SH-SY5Y (cell line): Measurements from ENCODE around the gene GALM.

ENCODE experiments used
- GATA2 ChIP-seq: IDR thresholded peaks from 2 replicates; pipeline ENCODE4 v1.6.1; 2011; ENCODE audit warnings: mild to moderate bottlenecking, low read depth, low read length
- GATA3 ChIP-seq: IDR thresholded peaks from 2 replicates; pipeline ENCODE4 v1.6.1; 2011; ENCODE audit warnings: low read depth, mild to moderate bottlenecking, low read length, moderate library complexity

Gene GALM

DNA sequence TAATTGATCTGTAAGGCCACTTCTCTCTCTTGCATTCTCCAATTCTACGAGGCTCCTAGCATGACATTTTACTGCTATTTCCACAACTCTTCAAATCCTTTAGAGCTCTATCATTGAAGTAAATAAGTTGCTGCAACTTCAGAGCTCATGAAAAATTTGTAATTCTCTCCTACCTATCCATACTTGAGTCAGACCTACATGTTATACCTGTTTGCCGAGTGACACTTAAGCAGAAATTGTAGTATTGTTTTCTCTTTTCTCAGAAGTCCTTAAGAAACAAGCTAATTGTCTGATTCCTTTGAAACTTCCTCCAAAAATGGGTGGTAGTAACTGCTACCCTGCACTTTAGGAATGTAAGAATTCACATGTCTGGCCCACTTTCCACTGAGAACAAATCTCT is 26.1 kb downstream of the GALM start:
- TF ChIP-seq GATA3 (no peak), GATA2 (no peak)

DNA sequence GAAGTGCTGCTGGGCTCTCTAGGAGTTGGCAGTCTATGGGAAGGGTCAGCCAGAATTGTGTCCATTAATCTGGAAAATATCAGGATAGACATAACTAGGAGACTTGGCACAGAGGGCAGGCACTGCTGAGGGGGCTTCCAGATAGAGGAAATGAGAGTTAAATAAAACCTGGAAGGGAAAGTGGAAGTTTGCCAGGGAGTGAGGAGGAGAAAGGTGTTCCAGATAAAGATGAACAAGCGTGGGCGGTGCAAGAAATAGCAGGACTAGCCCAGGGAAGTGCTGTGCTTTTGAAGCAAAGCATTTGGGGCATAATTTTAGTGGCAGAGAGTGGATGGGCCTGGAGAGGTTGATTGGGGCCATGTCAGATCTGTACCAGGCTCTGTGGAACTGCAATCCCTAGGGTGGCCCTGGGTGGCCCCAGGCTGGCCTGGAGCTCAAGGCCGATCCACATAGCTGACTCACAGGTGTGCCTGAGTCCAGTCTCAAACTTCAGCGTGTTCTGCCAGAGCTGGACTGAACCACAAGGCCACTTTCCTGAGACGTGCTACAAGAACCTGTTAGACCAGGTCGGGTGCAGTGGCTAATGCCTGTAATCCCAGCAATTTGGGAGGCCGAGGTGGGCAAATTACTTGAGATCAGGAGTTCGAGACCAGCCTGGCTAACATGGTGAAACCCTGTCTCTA is 26.9 kb downstream of the GALM start:
- TF ChIP-seq GATA3 (no peak), GATA2 (no peak)

DNA sequence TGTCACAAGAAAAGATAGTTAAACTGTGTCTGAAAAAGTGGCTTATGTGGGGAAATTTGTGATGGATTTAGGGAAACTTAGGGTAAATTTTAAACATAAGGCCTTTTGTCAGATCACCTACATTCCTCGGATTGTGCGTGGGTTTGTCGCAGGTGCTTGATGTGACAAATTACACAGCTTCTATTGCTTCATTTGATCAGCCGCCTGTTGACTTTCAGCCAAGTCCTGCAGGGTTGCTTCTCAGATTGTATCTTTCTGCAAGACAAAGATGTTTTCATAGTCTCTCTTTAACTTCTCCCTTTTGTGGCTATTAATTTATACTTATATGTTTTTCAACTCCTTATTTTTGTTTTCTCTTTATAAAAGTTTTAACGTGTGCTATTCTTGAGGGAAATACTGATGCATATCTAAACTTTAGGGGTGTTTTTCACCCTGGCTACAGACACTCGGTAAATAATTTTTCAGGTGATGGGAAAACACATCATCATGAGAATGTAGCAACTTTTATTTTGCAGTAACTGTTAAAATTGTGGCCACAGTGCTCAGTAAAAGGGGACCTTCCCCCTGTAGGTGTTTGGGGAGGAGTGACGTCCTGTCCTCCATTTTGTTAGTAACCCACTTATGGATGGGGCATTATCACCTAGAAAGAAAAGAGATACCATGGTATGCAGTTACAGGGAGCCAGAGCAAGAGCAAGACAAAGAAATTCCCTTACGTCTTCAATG is 31.4 kb downstream of the GALM start:
- no peak for TF ChIP-seq GATA2
- TF ChIP-seq GATA3 = no peak

DNA sequence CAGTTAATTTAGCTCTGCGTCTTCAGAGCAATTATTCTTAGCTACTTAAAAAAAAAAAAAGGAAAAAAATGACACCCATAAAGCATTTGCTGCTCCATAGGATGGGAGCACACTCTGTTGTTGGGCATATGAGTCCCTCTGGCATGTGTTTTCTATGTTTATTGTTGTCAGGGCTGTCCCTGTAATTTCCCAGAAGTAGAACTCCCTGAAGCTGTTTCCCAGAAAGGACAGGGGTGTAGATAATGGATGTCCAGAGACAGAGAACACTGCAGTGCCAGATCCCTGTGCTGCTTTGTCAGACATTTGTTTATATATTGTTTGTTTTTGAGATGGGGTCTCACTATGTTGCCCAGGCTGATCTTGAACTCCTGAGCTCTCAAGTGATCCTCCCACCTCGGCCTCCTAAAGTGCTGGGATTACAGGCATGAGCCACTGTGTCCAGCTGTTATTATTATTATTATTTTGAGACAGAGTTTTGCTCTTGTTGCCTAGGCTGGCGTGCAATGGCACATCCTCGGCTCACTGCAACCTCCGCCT is 32.6 kb downstream of the GALM start:
- TF ChIP-seq GATA2 = no peak
- TF ChIP-seq GATA3 = no peak

DNA sequence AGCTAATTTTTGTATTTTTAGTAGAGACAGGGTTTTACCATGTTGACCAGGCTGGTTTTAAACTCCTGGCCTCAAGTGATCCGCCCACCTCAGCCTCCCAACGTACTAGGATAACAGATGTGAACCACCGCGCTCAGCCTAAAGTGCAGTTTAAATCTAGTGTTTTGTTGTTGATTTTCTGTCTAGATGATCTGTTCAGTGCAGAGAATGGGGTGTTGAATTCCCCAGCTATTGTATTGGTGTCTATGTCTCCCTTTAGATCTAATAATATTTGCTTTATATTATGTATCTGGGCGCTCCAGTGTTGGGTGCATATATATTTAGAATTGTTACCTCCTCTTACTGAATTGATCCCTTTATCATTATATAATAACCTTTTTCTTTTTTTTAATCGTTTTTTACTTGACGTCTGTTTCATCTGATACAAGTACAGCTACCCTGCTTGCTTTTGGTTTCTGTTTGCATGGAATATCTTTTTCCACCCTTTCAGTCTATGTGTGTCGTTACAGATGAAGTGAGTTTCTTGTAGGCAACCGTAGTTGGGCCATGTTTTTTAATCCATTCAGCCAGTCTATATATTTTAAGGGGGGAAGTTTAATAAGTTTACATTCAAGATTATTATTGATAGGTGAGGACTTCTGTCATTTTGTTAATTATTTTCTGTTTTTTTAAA is 34.3 kb downstream of the GALM start:
- no peak for TF ChIP-seq GATA2
- no peak for TF ChIP-seq GATA3

DNA sequence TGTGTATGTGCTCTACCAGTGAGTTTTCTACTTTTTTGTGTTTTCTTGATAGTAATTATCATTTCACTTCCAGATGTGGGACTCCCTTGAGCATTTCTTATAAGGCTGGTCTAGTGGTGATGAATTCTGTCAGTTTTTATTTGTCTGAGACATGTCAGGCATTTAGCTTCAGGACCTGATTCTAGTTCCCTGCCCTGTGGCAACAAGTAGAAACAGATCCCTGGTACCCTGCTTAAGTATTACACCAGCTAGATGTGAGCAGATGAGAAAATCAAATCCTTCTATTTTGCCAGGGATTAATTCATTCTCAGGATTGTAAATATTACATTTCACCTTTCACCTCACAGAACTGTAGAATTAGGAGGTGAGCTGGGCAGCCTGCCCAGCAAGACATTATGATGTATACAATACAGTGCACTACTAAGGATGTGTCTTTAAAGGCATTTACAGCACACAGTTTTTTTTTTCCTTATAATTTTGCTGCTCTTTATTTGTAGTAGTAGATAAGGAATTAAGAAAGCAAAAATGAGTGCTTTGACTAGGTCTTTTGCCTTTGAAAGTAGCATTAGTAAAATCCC is 35.1 kb downstream of the GALM start:
- TF ChIP-seq GATA2 (no peak), GATA3 (no peak)

DNA sequence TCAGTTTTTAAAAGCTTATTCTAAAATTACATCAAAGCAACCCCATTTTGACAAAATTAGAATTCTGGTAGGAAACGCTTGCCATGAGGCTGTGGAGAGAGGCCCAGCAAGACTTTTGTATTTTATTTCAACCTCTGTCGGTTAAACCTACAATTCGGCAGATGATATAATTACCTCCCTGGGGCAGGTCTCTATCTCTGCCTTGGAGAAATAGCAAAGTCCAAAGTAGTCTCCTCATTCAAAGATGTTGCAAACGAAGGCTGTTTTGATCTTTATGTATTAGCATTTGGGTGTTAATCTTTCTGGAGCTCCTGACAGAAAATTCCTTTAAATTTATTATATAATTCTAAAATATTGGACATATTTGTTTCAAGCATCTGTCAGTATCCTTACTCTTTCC is 35.6 kb downstream of the GALM start:
- no peak for TF ChIP-seq GATA3

DNA sequence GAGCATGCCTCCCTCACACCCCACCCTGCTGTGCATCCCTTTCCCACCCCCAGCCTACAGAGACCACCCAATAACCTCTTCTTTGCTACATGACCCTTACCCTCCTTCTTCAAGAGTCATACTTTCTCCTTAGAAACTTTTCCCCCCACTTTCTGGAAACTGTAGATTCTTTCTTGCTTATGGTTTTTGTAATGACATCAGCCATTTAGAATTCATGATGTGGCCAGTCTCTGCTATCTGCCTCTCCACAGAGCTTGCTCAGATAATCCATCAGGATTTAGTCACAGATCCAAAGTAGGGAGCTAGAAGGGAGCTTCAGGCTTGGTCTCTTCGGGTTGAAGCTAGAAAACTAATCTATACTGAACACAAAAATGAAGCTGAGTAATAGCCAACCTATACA is 36.5 kb downstream of the GALM start:
- TF ChIP-seq GATA3 (no peak), GATA2 (no peak)

DNA sequence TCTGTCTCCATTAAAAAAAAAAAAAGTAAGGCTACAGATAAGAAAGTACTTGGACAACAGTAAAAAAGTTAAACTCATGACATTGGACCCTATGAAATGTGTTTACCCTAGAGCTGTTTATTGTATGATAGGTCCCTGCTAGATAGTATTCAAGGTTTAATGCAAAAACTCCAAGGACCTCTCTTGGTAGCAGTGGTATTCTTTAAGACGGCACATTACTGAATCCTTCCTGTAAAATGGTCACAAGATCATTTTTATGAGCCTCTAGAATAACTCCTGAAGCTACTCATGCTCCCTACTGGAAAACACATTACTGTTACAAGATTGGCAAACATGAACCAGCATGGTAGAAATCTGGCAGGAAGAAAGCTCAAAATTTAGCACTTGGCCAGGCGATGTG is 38.8 kb downstream of the GALM start:
- no peak for TF ChIP-seq GATA2

DNA sequence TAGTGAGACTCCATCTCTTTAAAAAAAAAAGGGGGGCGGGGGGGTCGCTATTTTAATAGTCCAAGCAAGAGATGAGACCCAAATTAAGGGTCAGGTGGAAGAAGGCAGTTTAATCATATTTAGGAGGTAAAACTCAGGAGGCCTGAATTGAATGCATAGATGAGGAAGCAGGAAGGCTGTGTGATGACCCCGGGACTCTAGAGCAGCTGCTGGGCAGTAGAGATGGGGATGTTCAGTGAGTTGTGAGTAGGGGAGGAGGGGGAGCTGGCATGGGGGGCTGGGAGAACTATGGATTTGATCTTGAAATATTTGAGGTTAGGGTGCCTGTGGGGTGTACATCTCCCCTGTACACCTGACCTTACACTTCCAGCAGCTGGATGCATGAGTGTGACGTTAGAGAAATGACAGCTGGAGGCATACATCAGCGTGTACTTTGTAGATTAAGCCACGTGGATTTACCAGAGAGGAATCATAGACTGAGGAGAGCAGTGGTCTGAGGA is 41.0 kb downstream of the GALM start:
- no peak for TF ChIP-seq GATA2
- no peak for TF ChIP-seq GATA3

DNA sequence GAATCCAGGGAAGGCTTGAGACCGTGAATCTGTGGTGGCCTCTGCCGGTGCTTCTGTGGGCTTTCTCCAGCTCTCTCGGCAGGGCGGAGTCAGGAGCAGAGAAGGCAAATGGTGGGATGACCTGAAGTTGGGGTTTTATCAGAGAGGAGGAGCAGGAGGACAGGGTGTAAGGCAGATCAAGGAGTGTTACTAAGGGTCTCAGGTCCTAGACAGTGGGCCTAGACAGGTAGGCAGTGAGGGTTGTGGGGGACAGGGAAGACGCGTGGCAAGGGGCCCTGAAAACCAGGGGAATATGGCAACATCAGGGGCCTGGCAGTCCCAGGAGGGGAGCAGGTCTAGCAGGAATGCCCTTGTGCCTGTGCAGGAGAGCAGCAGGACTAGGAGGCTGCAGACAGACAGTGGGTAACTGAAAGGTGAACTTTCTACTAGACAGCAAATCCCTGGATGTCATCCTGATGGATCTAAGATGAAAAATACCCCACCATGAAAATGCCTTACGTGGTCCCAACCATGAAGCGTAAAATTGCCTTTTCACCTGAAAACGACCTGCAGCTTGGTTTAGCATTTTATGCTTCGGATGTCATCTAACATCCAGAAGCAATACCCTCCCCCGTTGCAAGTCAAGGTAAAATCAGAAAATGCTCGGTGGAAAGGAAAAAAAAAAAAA is 43.1 kb downstream of the GALM start:
- TF ChIP-seq GATA2 (no peak), GATA3 (no peak)

DNA sequence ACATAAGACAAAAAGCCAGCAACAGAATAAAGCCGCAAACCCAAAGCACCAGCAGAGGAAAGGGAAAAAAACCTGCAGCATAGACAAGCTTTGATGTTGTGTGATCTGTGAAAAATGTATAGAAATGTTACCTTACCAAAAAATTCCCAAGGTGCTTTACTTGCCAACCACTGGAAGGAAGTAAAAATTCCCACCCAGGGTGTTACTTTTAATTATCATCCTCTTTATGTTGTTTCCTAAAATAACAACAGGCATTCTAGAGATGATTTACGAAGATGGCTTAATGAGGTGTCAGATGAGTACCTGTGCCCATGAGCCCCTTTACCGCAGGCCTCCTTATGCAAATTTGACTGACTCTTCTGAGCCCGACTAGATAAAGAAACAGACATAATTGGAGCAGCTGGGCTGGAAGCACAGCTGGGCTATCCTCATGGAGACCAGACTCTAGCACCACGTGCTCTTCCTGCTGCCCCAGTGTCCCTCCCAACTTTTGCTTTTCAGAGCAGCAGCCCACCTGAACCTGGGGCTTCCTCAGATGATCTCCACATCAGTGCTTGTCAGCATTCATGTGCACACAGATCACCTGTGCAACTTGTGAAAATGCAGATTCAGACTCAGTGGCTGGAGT is 43.8 kb downstream of the GALM start:
- TF ChIP-seq GATA2 = no peak
- TF ChIP-seq GATA3 = no peak

DNA sequence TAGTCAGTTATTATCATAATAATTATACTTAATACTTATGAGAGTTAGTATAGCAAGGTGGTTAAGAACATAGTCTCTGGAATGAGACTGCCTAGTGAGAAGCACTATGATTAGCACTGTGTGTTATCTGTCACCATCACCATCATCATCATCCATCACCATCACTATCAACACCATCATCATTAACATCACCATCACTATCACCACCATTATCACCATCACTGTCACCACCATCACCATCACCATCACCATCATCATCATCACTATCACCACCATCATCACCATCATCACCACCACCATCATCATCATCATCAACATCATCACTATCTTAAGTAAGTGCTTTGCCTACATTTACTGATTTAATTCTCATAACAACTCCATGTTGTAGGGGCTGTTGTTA is 45.6 kb downstream of the GALM start:
- TF ChIP-seq GATA3 = no peak
- no peak for TF ChIP-seq GATA2
